CD4-positive, alpha-beta T cell treated with Interleukin-1 beta for 1 hour (primary cell): ENCODE results near the gene TRIM10.
"Not testable (repeated sequence)": the region's sequence is repeated elsewhere in the genome, so short reads cannot be mapped to it uniquely, and the experiment has no call there.

Source experiments
- DNase-seq, 2 donors: peaks; one replicate each; pipeline ENCODE4 v3.0.0-alpha.2; 2020 to 2022

Gene TRIM10

DNA sequence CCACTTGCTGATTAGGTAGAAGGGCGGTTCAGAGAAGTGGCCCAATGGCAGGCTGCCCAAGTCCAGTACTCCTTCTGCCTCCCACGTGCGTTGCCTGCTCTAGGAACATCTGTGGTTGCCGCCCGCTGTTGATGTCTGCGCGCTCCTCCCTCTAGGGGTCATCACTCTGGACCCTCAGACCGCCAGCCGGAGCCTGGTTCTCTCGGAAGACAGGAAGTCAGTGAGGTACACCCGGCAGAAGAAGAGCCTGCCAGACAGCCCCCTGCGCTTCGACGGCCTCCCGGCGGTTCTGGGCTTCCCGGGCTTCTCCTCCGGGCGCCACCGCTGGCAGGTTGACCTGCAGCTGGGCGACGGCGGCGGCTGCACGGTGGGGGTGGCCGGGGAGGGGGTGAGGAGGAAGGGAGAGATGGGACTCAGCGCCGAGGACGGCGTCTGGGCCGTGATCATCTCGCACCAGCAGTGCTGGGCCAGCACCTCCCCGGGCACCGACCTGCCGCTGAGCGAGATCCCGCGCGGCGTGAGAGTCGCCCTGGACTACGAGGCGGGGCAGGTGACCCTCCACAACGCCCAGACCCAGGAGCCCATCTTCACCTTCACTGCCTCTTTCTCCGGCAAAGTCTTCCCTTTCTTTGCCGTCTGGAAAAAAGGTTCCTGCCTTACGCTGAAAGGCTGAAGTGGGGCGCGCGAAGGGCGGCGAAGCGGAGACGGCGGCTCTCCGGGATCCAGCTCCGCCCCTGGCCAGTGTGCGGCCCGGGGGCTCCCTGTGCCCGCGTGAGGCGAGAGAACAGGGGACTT lies 10.9 kb upstream of the TRIM10 start:
- DNase-seq = no peak

DNA sequence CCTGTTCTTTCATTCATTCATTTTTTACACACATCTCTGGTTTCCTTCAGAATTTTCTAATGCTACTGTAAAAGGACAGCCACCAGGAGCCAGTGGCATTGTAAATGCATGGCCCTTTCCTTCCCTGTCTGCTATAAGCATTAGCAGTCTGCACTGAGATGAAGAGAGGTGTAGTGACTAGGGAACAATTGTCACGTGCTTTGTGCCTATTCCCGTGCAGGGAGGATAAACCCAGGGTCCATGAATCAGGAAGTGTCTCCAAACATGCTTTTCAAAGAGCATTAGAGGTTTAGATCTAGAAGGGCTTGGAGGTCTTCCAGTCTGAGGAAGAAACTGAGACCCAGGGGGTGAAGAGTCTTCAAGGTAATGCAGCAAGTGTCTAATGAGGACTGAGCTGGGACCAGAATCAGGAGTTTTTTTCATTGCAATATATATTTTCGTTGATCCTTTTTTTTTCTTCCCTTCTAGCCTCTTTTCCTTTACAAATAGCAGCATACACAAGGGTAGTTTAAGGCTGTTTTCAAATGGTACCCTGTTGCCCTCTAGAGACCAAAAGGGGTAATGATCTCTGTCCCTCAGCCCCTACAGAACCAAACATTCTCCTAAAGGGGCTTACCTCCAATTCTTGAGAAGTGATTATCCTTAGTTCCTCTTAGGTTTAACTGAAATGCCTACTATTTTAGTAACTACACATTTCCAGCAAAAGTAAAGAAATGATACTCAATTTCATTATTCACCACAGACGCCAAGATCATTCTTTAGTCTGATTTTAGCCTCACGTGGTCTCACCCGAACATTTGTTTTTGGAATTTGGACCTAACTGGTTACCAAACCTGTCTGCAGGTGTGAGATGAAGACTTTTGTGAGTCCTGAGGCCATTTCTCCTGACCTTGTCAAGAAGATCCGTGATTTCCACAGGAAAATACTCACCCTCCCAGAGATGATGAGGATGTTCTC lies 8.9 kb upstream of the TRIM10 start:
- DNase-seq = peak in 1 of 2 donors; percentile 46

DNA sequence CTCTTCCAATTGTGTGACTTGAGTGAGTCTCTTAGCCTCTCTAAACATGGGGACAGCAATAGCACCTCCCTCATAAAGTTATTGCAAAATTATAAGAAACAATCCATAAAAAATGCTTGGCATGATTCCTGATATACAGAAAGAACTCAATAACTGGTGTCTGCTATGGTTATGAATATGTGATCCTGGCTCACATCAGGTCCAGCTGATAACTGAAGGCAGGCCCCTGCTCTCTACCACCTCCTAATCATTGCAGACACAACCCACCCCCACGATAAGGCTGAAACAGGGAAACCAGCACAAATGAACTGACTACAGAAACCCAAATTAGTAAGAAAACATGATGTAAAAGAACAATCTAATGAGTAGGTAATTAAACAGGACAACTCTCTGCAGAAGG lies 7.7 kb upstream of the TRIM10 start:
- no peak for DNase-seq

DNA sequence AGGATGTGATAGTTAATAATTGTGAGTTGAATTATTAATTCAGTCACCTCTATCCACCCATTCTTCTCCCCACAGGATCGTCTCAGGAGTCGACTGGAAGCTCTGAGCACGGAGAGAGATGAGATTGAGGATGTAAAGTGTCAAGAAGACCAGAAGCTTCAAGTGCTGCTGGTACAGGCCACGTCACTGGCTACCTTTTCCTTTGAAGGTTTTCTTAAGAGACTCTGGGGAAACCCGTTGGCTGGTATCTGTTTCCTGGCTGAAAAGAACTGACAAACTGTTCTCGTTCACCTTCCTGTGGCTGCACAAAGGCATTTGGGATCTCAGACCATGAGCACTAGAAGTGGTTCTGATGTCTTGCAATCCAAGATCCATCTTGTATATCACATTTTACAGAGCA lies 6.1 kb upstream of the TRIM10 start:
- peak in 1 of 2 donors; percentile 8 for DNase-seq

DNA sequence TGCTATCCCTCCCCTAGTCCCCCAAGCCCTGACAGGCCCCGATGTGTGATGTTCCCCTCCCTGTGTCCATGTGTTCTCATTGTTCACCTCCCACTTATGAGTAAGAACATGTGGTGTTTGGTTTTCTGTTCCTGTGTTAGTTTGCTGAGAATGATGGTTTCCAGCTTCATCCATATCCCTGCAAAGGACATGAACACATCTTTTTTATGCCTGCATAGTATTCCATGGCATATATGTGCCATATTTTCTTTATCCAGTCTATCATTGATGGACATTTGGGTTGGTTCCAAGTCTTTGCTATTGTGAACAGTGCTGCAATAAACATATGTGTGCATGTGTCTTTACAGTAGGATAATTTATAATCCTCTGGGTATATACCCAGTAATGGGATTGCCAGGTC lies 4.2 kb upstream of the TRIM10 start:
- DNase-seq = not testable (repeated sequence)

DNA sequence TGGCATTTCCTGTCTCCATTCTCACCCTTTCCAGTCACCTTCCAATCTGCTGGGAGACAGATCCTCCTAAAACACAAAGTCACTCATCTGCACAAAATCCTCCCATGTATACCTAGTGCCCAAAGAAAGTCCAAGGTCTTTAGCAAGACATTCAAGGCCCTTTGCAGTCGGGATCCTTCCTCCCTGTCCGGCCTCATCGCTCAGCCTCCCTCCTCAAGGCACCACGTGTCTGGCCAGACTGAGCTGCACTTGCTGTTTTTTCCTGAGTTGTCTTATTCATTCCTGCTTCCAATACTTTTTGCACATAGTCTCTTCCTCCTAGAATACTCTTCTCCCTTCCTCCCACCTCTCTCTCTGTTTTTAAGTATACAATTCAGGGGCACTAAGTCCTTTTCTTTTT lies 3.7 kb upstream of the TRIM10 start:
- no peak for DNase-seq

DNA sequence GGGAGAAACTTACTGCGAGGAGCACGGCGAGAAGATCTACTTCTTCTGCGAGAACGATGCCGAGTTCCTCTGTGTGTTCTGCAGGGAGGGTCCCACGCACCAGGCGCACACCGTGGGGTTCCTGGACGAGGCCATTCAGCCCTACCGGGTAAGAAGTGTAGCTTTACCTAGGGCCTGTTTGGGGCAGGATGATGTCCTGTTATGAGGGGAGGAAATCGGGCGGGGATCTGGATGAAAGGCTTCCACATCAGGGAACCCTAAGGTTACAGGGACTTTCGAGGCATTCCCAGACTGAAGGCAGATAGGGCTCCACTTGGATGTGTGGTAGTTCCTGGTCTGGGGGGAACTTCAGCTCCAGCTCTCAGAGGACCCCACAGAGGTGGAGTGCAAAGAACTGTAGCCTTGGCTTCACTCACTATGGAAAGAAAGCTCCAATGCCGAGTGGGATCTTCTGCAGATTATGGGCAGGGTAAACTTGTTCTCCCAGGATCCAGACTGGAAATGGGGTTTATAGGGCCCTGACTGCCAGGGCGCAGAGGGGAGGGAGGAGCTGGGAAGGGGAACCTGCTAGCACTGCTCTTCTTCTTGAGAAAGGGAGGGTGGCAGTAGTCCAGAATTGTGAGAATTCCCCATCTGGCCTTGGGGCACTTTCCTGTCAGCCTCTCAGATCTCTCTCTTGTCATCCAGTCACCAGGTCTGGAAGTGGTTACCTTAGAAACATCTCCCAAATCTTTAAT lies 3.1 kb upstream of the TRIM10 start:
- DNase-seq = no peak

DNA sequence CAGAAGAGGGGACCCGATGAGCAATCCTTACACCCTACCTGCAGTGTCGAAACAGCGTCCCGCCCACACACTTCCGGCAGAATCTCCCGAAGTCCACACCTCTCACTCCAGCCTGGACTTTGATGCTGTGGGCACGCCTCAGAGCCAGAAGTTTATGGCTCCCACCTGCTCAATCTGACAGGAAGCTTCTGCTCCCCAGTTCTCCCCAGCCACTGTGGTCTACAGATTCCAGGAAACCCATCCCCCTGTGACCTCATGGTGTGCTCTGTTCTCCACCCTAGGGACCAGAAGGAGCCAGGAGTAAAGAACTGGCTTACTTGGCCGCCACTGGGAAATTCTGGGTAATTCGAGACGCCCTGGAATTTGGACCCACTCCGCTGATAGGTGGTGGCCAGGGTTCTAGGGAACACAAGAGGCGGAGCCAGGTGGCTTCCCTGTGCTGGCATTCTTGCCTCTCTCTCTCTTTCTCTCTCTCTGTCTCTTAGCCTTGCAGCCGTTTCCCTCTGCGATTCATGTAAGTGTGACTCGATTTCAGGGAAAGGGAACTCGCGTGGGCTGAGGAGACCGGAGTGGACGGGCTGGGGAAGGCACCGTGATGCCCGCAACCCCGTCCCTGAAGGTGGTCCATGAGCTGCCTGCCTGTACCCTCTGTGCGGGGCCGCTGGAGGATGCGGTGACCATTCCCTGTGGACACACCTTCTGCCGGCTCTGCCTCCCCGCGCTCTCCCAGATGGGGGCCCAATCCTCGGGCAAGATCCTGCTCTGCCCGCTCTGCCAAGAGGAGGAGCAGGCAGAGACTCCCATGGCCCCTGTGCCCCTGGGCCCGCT lies 2.3 kb upstream of the TRIM10 start, which contains the start of gene TRIM15:
TRIM15 (plus strand) TSS at position 457 of the 828 bp plus-strand sequence; CDS start at position 596, 139 bp downstream.
- peak in 1 of 2 donors; percentile 15 for DNase-seq

DNA sequence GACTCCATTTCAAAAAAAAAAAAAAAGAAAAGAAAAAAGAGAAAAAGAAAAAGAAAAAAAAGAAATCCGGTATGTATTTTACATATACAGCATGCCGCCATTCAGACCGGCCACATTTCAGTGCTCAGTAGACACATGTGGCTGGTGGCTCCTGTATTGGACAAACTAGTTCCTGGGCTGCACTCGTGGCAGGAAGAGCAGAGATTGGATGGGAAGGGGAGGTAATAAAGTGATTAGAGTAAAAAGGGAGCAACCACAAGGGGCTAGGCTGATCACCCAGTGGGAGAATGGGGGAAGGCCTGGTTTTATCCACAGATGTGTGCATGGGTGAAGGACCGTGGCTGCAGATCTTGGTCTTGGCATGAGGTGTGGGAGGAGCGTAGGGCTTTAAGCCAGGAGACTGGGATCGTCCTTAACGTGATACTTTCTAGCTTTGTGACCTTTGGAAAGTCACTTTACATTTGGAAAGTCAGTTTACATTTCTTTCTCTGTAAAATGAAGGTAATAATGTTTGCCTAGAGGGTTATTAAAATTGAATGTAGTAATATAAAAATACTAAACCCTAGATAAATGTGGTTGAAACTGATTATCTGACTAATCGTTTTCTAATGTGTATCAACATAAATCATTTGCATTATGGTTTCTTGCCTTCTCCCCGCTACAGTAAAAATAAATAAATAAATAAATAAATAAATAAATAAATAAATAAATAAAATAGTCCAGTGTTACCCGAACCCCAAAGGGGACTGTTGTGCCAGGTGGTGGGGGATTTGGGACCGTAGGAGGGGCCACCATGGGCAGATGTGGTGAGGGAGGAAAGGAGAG lies 1.5 kb upstream of the TRIM10 start:
- DNase-seq = no peak

DNA sequence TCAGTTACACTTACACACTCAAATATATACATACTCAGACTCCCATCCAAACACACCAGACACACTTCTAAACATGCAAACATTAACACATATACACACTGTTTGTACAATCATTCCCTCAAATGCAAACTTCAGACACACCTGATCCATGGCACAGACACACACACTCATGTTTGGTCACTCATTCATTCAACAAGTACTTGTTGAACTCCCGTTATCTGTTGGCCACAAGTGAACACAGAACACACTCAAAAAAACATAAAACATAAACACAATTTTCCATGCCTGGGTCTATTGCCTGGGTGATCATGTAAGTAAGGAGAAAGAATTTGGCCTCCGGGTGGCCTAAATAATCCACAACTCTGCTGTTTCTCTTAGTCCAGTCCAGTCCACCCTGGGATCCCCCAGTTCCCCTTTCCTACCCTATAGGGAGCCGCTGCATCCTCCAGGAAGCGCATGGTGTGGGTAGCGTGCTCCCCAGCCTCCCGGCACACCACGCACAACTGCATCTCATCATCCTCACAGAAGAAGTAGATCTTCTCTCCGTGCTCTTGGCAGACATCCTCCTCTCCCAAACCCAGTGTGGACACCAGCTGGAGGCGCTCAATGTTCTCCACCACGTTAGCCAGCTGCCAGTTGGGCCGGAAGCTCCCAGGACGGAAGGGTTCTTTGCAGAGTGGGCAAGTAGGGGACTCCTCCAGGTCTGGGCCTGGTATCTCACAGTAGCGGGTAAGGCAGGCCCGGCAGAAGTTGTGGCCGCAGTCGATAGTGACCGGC lies 815 bp downstream of the TRIM10 start:
- no peak for DNase-seq

DNA sequence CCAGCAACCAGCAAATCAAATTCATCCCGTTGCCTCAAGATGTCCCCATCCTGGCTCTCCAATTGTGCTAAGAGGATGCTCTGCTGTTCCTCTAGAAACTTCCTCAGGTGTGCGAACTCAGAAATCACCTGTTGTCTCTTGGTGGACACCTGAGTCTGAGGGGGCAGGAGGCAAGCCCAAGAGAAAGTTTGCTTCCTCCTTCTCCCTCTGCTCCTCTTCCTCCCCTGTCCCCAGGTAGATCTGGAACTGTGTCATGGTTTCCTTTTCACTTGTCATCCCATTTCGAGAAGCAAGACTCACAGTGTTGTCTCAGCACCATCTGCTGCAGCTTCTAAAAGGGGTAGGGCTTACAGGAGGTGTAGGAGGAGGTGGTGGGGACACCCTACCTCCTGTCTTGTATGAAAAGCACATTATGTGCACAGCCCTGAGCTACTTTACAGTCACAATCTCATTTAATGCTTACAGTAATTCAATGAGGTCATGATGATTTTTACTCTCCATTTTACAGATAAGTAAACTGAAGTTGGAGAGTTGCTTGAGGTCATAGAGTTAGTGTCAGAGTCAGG lies 2.5 kb downstream of the TRIM10 start:
- no peak for DNase-seq

DNA sequence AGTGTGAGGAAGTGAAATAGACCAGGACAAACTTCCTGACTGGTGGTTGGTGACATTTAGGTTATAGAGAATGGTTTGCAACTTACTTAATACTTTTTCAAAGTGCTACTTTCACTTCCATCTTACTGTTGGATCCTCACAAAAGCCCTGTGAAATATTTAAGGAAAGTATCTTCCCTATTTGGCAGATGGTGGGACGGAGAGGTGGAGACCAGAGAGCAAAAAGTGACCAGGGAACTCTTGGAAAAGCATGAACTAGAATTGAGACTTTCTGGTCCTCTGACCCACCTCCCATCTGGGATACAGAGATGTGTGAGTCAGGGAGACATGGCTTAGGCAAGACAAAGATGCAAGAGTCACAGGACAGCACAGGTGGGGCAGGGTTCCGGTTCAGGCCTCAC lies 3.0 kb downstream of the TRIM10 start:
- DNase-seq = no peak

DNA sequence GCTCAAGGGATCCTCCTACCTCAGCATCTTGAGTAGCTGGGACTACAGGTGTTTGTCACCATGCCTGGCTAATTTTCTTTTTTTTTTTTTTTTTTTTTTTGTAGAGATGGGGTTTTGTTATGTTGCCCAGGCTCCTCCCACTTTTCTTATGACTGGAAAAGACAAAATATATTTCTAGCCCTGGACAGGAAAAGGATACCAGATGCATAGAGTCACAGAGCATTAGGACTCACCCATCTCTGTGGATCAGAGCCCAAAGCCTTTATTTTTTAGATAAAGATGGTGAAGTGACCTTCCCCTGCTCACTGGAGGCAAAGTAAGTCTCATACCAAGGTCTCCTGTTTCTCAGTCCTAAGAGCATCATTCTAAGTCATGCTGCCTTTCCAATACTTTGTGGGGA lies 3.4 kb downstream of the TRIM10 start:
- DNase-seq = no peak

DNA sequence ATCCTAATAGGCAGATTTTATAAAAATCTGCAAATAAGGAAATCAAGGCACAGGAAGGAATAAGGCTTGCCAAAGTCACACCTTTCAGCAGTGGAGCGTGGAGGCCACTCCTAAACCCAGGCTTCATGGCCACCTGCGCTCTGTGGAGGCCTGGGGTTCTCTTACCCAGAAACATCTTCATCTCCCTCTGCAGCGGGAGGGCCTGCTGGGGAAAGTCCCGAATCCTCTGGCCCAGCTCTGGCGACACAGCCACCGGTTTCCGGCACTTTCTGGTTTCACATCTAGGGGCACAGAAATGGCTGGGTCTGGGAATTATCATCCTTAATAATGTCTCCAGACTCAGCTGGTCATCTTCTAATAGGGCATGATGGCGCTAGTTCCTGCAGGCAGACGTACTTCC lies 4.2 kb downstream of the TRIM10 start:
- no peak for DNase-seq

DNA sequence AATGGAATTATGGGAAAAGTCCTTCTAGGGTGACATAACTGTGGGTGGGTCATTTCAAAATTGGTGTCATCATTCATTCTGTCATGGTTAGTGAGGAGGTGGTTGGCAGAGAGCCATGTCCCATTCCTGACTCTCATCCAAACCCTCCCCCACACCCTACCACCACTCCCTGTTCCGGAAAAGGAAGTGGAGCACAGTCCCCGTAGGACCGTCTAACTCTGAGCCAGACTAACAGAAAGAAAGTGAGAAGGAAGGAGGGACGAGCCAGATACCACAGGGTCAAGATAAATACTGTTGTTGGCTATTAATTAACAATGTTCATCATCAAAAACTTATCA lies 4.8 kb downstream of the TRIM10 start:
- no peak for DNase-seq

DNA sequence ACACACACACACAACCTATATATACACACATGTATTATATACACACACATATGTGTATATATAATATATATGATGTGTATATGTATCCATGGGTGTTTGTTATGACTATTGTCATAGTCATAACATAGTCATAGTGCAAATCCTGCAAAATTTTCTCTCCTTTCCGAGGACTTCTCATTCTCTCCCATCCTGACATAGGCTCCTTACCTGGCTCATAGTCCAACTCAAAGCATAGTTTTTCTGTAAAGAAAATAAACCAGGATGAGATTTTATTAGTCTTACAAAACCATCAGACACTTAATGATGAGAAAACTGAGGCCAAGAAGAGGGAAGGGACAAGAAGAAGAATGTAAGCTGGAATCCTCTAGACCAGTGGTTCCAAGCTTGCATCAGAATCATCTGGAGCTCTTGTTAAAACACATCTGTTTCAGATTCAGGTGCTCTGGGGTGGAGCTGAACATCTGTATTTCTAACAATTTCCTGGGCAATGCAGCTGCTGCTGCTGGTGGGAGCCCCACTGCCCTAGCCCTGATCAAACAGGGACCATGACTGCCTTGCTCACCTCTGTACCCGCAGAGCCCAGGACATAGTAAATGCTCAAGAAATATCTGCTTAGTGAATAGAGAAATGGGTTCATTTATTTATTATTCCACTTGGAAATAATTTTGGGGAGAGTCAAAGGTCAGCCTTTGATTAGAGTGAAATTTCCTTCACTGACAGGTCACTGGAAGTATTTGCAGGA lies 5.3 kb downstream of the TRIM10 start:
- no peak for DNase-seq

DNA sequence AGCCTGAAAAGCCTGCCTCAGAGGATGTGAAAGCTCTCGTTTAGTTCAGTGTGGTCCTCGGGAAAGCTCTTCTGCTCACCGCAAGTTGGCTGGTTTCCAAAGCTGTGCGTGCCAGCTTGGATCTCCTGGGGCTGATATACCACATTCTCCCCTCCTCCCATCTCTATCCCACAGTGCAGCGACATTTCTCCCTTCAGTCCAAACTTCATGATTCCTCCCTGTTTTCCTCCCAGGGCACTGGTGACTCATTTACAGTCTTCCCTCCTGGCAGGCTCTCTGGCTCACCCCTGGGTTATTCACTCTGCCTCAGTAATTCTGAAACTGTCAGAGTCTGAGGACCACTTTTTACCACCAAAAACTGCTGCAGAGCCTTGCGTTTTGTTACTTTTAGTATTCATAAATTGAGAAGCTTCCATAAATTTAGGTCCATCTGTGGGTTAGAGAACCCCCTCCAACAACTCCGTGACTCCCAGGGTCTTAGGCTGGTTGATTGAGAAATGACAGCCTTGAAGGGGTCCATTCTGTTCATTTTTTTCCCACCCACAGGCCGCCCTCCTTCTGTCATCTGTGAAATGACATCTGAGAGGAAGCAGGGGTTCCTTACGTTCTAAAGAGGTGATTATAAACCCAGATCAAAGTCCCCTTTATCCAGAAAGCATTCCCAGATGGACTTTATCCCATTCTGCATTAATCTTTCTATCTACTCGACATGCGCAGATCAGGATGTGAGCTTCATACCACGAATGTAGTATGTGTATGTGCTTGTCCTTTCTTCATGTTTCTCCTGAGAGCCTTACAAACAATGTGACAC lies 6.1 kb downstream of the TRIM10 start:
- no peak for DNase-seq

DNA sequence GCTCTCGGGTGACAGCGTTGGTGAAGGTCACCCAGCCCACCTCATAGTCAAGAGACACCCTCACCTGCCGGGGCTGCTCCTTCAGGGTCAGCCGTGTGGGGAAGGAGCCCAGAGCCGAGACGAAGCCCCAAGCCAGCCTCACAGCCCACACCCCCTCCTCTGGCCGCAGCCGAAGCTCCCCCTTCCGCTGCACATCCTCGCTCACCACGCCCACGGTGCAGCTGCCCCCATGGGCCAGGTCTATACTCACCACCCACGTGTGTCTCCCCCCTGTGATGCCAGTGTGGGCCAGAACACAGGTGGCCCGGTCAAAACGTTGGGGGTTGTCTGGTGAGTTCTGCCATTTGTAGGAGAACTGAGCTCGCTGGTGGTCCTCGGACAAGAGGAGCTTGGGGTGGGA lies 7.0 kb downstream of the TRIM10 start:
- DNase-seq = no peak
